HG03039 (cell line): ENCODE measurements around the gene ANKRD34C.
"Not testable (repeated sequence)": the region's sequence is repeated elsewhere in the genome, so short reads cannot be mapped to it uniquely, and the experiment has no call there.

ENCODE experiments used
- ATAC-seq: cut with Tn5 transposase; IDR thresholded peaks from one replicate; pipeline ENCODE4 v1.9.1; 2021; ENCODE audit warnings: mild to moderate bottlenecking, moderate library complexity; ENCODE audit not compliant: unreplicated experiment

The ANKRD34C gene

GRCh38 chr15:79310985-79311900, 28.7 kb downstream of the ANKRD34C start, which contains the start of gene TMED3:
Gene TMED3 (plus strand): TSS chr15:79311112. CDS start chr15:79311250, 138 bp downstream.
- peak; percentile 89 for ATAC-seq

GRCh38 chr15:79311901-79312553, 29.5 kb downstream of the ANKRD34C start:
- no peak for ATAC-seq

GRCh38 chr15:79314186-79314585, 31.7 kb downstream of the ANKRD34C start:
- no peak for ATAC-seq

- no peak for ATAC-seq
These were observed 32.3 kb downstream of the ANKRD34C start for GRCh38 chr15:79314811-79315210.

GRCh38 chr15:79315623-79316328, 33.3 kb downstream of the ANKRD34C start:
- no peak for ATAC-seq

- ATAC-seq: no peak
These were observed 34.3 kb downstream of the ANKRD34C start for GRCh38 chr15:79316864-79317263.

GRCh38 chr15:79319973-79320372, 37.5 kb downstream of the ANKRD34C start:
- ATAC-seq: not testable (repeated sequence)

- ATAC-seq: no peak
These were observed 39.4 kb downstream of the ANKRD34C start for GRCh38 chr15:79321876-79322275.

GRCh38 chr15:79322306-79322705, 39.8 kb downstream of the ANKRD34C start:
- no peak for ATAC-seq

GRCh38 chr15:79322945-79323344, 40.4 kb downstream of the ANKRD34C start:
- no peak for ATAC-seq

- ATAC-seq: no peak
These were observed 46.7 kb downstream of the ANKRD34C start for GRCh38 chr15:79329171-79329611.
